HG03196 (cell line): ENCODE results near the gene MCMBP.
"Not testable (repeated sequence)": the region's sequence is repeated elsewhere in the genome, so short reads cannot be mapped to it uniquely, and the experiment has no call there.

Source experiments
- ATAC-seq: cut with Tn5 transposase; IDR thresholded peaks from one replicate; pipeline ENCODE4 v1.9.1; 2021; ENCODE audit not compliant: unreplicated experiment

The MCMBP gene

DNA sequence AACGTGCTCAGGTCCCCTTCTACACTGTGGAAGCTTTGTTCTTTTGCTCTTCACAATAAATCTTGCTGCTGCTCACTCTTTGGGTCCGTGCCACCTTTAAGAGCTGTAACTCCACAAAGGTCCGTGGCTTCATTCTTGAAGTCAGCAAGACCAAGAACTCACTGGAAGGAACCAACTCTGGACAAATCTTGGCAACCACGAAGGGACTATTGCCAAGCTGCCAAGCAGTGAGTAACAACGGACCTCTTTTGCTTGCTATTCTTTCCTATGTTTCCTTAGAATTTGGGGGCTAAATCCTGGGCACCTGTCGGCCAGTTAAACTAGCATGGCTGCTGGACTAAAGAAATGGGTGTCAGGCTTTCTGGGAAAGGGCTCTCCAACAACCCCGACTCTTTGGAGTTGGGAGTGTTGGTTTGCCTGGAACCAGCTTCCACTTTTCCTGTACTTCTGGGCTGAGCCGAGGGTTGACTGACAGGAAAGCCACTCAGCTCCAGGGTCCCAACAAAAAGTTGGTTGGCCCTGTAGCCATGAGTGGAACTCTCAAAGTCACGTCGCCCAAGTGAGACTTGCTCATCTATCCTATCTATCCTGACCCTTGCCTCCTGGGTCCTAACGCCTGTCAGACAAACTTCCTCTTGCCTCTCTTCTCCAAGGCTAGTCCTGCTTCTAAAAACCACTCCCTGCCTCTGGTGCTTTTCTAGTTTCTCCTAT lies 11.4 kb upstream of the MCMBP start:
- not testable (repeated sequence) for ATAC-seq

GRCh38 chr10:119878524-119878923 lies 5.9 kb upstream of the MCMBP start:
- no peak for ATAC-seq

- peak; percentile 91 for ATAC-seq
Observed at GRCh38 chr10:119872860-119873681, 428 bp upstream of the MCMBP start.

- ATAC-seq, result peak; percentile 37
Observed at GRCh38 chr10:119871881-119872609, 598 bp downstream of the MCMBP start.

DNA sequence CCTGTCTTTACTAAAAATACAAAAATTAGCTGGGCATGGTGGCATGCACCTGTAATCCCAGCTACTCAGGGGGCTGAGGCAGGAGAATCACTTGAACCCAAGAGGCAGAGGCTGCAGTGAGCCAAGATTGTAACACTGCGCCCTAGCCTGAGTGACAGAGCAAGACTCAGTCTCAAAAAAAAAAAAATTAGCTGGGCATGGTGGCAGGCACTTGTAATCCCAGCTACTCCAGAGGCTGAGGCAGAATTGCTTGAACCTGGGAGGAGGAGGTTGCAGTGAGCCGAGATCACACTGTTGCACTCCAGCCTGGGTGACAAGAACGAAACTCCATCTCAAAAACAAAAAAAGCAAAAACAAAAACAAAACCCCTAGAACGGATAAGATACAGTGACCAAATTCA lies 3.2 kb downstream of the MCMBP start:
- not testable (repeated sequence) for ATAC-seq

GRCh38 chr10:119867317-119867716 lies 5.3 kb downstream of the MCMBP start:
- ATAC-seq, result no peak

DNA sequence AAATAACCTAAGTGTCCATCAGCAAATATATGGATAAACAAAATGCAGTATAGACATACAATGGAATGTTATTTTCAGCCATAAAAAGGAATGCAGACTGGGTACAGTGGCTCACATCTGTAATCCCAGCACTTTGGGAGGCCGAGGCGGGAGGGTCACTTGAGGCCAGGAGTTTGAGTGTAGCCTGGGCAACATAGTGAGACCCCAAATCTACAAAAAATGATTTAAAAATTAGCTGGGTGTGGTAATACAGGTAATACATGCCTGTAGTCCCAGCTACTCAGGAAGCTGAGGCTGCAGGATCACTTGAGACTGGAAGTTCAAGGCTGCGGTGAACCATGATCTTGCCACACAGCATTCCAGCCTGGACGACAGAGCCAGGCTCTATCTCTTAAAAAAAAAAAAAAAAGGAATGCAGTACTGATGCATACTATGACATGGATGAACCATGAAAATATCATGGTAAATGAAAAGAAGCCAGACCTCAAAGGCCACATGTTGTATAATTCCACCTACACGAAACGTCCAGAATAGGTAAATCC lies 6.9 kb downstream of the MCMBP start:
- no peak for ATAC-seq

DNA sequence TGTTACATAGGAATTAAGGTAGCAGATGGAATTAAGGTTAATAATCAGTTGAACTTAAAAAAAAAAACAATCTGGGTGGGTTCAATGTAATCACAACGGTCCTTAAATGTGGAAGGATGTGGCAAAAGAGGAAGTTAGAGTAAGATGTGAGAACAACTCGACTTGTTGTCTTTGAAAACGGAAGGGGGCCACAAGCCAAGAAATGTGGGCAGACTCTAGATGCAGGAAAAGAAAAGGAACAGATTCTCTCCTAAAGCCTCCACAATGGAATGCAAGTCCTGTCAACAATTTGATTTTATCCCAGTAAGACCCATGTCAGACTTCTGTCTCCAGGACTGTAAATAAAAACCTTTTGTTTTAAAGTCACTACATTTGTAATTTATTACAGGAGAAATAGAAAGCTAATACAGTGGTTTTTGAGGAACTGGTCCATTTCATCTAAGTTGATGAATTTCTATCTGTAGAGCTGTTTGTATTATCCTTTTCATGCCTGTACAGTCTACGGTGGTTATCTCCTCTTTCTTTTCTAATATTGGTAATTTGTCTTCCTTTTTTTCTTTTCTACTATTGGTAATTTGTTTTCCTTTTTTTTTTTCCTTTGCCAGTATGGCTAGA lies 8.6 kb downstream of the MCMBP start:
- no peak for ATAC-seq

GRCh38 chr10:119862524-119862923 lies 10.1 kb downstream of the MCMBP start:
- ATAC-seq, result no peak

GRCh38 chr10:119860866-119861607 lies 11.6 kb downstream of the MCMBP start:
- no peak for ATAC-seq

DNA sequence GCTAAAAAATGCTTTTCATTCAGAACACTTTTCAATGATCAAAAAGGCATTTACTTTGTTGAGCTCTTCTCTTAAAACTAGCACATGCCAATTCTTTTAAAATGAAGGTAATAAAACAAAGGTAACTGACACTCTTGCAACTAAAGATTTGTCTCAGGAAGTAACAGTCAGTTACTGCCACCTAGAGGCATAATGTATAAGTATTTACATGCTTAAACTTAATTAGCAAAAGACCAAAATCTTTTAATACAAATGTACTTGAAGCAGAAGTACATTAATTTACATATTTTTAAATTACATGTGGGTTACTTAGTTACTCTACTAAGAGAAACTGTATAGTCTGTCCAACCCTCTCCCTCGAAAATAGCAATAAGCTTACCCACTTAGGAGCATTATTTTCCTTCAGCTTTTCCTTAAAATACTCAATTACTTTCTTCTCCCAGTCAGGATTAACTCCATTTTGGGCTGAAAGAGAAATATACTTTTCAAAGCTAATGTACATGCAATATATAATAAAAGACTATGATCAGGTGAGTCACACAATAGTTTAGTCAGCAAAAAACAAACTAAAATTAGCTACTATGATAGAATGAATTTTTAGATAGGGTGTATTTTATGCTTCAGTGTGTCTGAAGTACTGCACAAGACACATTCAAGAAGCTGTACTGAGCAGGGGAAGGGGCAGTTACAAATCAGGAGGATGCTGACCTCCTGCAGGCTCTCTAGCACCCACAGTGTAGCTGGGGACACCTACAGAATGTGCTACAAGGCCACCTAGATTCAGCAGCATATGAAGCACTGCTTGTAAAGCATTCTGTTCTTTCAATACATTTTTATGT lies 13.0 kb downstream of the MCMBP start:
- ATAC-seq, result no peak

- no peak for ATAC-seq
Observed at GRCh38 chr10:119858063-119858462, 14.6 kb downstream of the MCMBP start.

GRCh38 chr10:119853574-119853973 lies 19.1 kb downstream of the MCMBP start:
- ATAC-seq, result no peak

DNA sequence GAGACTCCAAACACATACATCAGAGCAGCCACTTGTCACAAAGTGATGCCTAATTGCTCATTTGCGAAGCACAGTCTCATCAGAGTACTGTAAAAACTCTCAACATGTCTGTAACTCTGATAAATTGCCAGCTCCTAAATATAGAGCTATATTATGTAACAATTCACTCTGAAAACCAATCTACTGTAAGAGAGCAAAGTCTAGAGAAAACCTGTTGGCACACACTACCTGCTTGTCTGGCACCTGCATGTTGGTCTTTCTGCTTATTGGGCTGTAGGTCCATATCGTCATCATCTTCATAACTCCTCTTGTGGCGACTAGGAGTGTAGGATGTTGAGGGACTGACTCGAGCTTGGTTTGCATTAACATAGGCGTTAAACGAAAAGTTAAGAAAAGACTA lies 19.8 kb downstream of the MCMBP start:
- ATAC-seq, result no peak

DNA sequence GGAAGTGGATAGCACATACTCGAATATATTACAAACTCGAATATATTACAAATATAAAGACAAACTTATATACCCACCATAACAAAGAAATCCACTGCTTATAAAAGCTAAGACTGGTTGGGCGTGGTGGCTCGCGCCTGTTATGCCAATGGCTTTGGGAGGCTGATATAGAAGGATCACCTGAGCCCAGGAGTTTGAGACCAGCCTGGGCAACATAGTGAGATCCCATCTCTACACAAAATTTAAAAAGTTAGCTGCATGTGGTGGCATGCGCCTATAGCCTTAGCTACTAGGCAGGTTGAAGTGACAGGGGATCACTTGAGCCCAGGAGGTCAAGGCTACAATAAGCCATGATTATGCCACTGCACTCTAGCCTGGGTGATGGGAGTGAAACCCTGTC lies 20.4 kb downstream of the MCMBP start:
- ATAC-seq, result no peak

- no peak for ATAC-seq
Observed at GRCh38 chr10:119849944-119850343, 22.7 kb downstream of the MCMBP start.

DNA sequence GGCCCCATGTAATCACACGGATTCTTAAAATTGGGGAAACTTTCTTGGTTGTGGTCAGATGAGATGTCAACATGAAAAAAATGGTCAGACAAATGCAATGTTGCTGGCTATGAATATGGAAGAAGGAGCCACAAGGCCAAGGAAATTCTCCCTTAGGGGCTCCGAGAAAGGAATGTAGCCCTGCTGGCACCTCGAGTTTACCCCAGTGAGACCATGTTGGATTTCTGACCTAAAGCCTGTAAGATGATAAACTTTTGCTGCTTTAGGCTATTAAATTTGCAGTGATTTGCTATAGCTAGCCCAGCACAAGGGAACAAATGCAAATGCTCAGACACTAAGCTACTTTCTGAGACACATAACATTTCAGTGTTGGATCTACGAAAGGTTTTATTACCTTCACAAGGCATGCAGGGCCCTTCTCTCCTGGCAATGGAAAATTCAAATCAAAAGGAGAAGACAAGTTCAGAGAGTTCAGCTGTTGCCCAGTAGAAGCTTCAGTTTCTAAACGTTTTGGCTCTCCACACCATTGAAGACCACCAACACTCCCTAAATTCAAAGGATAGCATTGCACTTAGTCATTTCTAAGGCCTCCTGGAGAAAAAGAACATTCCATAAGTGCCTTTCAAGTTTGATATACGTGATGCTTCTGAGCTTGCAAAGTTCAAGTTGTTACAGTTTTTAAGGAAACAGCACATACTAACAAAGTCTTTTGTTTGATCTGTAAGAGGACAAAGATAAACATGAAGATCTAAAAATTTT lies 23.4 kb downstream of the MCMBP start:
- no peak for ATAC-seq

DNA sequence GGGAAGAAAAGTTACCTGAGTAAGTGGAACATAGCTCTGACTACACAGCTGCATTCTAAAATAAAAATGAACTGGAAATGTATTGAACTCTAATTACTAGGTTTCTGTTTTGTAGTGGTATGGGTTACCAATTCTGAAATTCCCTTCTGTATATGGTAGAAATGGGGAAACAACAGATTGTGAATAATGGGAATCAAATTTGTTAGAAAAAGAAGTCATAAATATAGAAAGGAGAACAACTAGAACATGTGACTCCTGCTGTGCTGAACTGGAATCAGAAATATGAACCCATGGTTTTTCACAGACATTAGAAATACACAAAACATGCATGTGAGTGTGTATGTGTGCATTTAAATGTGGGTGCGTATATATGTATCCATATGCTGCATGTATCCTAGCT lies 27.0 kb downstream of the MCMBP start:
- no peak for ATAC-seq

DNA sequence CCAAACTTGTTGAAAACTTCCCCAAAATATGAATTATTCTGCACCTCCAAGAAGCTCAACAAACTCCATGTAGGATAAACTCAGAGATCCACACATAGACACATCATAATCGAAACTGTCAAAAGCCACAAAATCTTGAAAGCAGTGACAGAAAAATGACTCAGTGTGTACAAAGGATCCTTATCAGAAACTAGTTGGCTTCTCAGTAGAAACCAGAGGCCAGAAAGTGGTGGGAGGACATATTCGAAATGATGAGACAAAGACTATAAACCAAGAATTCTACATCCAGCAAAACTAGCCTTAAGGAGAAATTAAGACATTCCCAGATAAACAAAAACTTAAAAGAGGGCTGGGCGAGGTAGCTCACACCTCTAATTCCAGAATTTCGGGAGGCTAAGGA lies 38.5 kb downstream of the MCMBP start:
- ATAC-seq, result no peak
